Neuronal stem cell (in vitro differentiated cells): ENCODE measurements around the gene FBXW5.

Source experiments
- DNase-seq: peaks from one replicate; pipeline ENCODE4 v3.0.0-alpha.2; 2013; ENCODE audit warnings: low spot score
- H2AFZ ChIP-seq: one replicate; pipeline ENCODE4 v1.6.1; 2013; ENCODE audit warnings: mild to moderate bottlenecking, low read length, inconsistent platforms
- H2AK5ac ChIP-seq: 2 replicates; pipeline ENCODE4 v1.6.1; 2013; ENCODE audit warnings: low read depth, mild to moderate bottlenecking, inconsistent platforms, low read length, moderate library complexity, mixed read lengths
- H2BK120ac ChIP-seq: 2 replicates; pipeline ENCODE4 v1.6.1; 2013; ENCODE audit warnings: low read depth, mild to moderate bottlenecking, inconsistent platforms, low read length, moderate library complexity, mixed read lengths
- H2BK12ac ChIP-seq: one replicate; pipeline ENCODE4 v1.6.1; 2013; ENCODE audit warnings: low read length, inconsistent platforms
- H2BK15ac ChIP-seq: 2 replicates; pipeline ENCODE4 v1.6.1; 2013; ENCODE audit warnings: mild to moderate bottlenecking, low read length, inconsistent platforms, mixed read lengths
- H2BK5ac ChIP-seq: one replicate; pipeline ENCODE4 v1.6.1; 2013; ENCODE audit warnings: inconsistent platforms, mild to moderate bottlenecking, low read length, moderate library complexity
- H3K14ac ChIP-seq: one replicate; pipeline ENCODE4 v1.6.1; 2013; ENCODE audit warnings: low read length, inconsistent platforms
- H3K18ac ChIP-seq: 2 replicates; pipeline ENCODE4 v1.6.1; 2013; ENCODE audit warnings: low read length, inconsistent platforms
- H3K23ac ChIP-seq: 2 replicates; pipeline ENCODE4 v1.6.1; 2013; ENCODE audit warnings: low read depth, mild to moderate bottlenecking, mixed read lengths, low read length, inconsistent platforms; ENCODE audit not compliant: poor library complexity
- H3K27ac ChIP-seq: replicated peaks from 3 replicates; pipeline ENCODE4 v1.5.1; 2013; ENCODE audit warnings: low read length, inconsistent platforms
- H3K27me3 ChIP-seq, 3 experiments: 2 replicates each; pipeline ENCODE4 v1.6.1; 2013; ENCODE audit warnings: low read length in 3 of 3, mild to moderate bottlenecking in 2 of 3, inconsistent platforms in 1 of 3, low read depth in 1 of 3, mixed read lengths in 1 of 3, moderate library complexity in 1 of 3; ENCODE audit not compliant: control insufficient read depth in 3 of 3, insufficient read depth in 3 of 3
- H3K36me3 ChIP-seq, 2 donors: replicated peaks in 1 of 2; 2 replicates each; pipeline ENCODE4 v1.6.1; 2013; ENCODE audit warnings: low read length in 2 of 2; ENCODE audit not compliant: control insufficient read depth in 2 of 2, insufficient read depth in 2 of 2
- H3K4ac ChIP-seq: 2 replicates; pipeline ENCODE4 v1.6.1; 2013; ENCODE audit warnings: inconsistent platforms, mild to moderate bottlenecking, low read length, moderate library complexity
- H3K4me1 ChIP-seq, 2 donors: 1 replicate in 1 of 2; 2 replicates in 1 of 2; pipeline ENCODE4 v1.6.1; 2013; ENCODE audit warnings: low read length in 2 of 2, low read depth in 1 of 2; ENCODE audit not compliant: control insufficient read depth in 2 of 2, insufficient read depth in 1 of 2
- H3K4me2 ChIP-seq: one replicate; pipeline ENCODE4 v1.6.1; 2013; ENCODE audit warnings: mild to moderate bottlenecking, low read length, inconsistent platforms; ENCODE audit not compliant: insufficient read depth, poor library complexity, severe bottlenecking
- H3K4me3 ChIP-seq, 2 donors: 2 replicates each; pipeline ENCODE4 v1.5.1; 2013; ENCODE audit warnings: low read length in 2 of 2, mild to moderate bottlenecking in 2 of 2, inconsistent platforms in 1 of 2, moderate library complexity in 1 of 2
- H3K79me1 ChIP-seq: one replicate; pipeline ENCODE4 v1.6.1; 2013; ENCODE audit warnings: low read depth, mild to moderate bottlenecking, inconsistent platforms, low read length, moderate library complexity
- H3K9ac ChIP-seq: one replicate; pipeline ENCODE4 v1.6.1; 2013; ENCODE audit warnings: mild to moderate bottlenecking, low read depth, low read length, inconsistent platforms; ENCODE audit not compliant: poor library complexity
- H3K9me3 ChIP-seq, 2 donors: replicated peaks in 1 of 2; 2 replicates each; pipeline versions ENCODE3 to v1.6.1; 2013; ENCODE audit warnings: low read length in 2 of 2, mild to moderate bottlenecking in 2 of 2, inconsistent platforms in 1 of 2, low read depth in 1 of 2, mixed read lengths in 1 of 2, moderate library complexity in 1 of 2; ENCODE audit not compliant: control insufficient read depth in 2 of 2, insufficient read depth in 1 of 2
- H4K8ac ChIP-seq: one replicate; pipeline ENCODE4 v1.6.1; 2013; ENCODE audit warnings: low read depth, mild to moderate bottlenecking, inconsistent platforms, low read length, moderate library complexity
- H4K91ac ChIP-seq: one replicate; pipeline ENCODE4 v1.6.1; 2013; ENCODE audit warnings: low read length, low read depth, mild to moderate bottlenecking, inconsistent platforms; ENCODE audit not compliant: poor library complexity
- WGBS, 2 donors: extraction: QIAGEN DNeasy Blood & Tissue Kit; methylation state at CpG; one replicate each; pipeline ENCODE4 v1.1.7; 2013; ENCODE audit warnings: missing lambda C conversion rate in 2 of 2, mixed read lengths in 1 of 2; ENCODE audit not compliant: insufficient read length in 2 of 2, insufficient replicate concordance in 1 of 2; ENCODE audit errors: extremely low coverage in 2 of 2; 5-methylcytosine and 5-hydroxymethylcytosine counted together

FBXW5 gene

DNA sequence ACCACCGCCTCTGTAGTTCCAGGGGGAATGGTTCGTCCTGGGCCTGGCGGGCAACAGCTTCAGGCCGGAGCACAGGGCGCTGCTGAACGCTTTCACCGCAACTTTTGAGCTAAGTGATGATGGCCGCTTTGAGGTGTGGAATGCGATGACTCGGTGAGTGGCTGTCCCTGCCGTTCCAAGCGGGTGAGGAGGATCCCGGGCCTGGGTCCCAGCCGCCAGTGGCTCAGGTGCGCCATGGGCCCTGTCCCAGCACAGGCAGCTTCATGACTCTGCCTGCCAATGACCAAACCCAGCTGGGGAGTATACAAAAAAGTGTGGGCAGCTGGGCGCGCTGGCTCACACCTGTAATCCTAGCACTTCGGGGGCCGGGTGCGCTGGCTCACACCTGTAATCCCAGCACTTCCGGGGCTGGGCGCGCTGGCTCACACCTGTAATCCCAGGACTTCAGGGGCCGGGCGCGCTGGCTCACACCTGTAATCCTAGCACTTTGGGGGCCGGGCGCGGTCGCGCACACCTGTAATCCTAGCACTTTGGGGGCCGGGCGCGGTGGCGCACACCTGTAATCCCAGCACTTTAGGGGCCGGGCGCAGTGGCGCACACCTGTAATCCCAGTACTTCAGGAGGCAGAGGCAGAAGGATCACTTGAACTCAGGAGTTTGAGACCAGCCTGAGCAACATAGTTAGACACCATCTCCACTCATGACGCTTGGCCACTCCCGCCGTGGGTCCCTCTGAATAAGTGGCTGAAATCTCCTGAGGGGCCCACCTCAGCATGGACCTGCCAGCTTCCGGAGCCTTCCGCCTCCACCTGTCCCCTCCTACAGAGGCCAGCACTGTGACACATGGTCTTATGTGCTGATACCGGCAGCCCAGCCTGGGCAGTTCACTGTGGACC lies 8.6 kb upstream of the FBXW5 start:
- H2AK5ac ChIP-seq: peak overlapping the region; percentile 90
- no peak overlapping the region for H3K14ac ChIP-seq
- H4K91ac ChIP-seq: no peak overlapping the region
- peak overlapping the region; percentile 43 for H3K23ac ChIP-seq
- no peaks in the 10 kb centered on the region for H3K79me1 ChIP-seq
- H2BK120ac ChIP-seq: no peak overlapping the region
- H3K36me3 ChIP-seq: no peaks in the 10 kb centered on the region
- H3K4me3 ChIP-seq: no peak overlapping the region
- peak overlapping the region; percentile 87 for H2BK5ac ChIP-seq
- no peak overlapping the region for H2AFZ ChIP-seq
- no peak overlapping the region for H4K8ac ChIP-seq
- WGBS, 2 donors: no CpG with 5 or more reads among the region's 44 CpGs
- peak overlapping the region; percentile 73 for H2BK12ac ChIP-seq
- H3K4ac ChIP-seq: no peak overlapping the region
- H3K4me2 ChIP-seq: no peak overlapping the region
- peaks cover 0 to 13% (median 0%) of the 10 kb centered on the region in 3 experiments for H3K27me3 ChIP-seq
- H3K18ac ChIP-seq: no peak overlapping the region
- no peak overlapping the region for H3K9ac ChIP-seq
- no peaks in the 10 kb centered on the region for H3K9me3 ChIP-seq
- peaks cover 11 to 16% of the 10 kb centered on the region in 2 donors for H3K4me1 ChIP-seq
- H2BK15ac ChIP-seq: peak overlapping the region; percentile 75
- no peak overlapping the region for H3K27ac ChIP-seq
- no peak for DNase-seq

DNA sequence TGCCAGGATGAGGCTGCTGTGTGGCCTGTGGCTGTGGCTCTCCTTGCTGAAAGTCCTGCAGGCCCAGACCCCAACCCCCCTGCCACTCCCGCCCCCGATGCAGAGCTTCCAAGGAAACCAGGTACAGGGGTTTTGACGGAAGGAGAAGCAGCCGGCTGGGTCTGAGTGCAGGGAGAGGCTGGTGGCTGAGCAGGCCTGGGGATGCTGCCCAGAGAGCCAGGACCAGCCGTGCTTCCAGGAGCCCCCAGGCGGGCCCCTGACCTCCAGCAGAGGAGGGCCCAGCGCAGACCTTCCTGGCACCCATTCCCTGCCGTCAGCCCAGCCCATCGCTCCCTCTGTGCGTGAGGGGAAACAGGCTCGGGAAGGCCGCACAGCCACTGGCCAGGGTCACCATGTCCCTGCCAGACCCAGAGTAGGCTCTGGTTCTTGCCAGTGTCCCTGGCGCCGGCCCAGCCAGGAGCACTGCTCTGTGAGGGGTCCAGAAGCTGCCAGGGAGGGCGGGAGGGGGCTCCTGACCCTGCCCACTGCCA lies 7.8 kb upstream of the FBXW5 start:
- H3K9me3 ChIP-seq: no peaks in the 10 kb centered on the region
- no CpG with 5 or more reads among the region's 15 CpGs for WGBS, 2 donors
- no peak overlapping the region for H3K9ac ChIP-seq
- peak overlapping the region; percentile 94 for H2BK120ac ChIP-seq
- H2BK15ac ChIP-seq: peak overlapping the region; percentile 81
- no peak overlapping the region for H4K91ac ChIP-seq
- no peaks in the 10 kb centered on the region for H3K79me1 ChIP-seq
- peak overlapping the region; percentile 53 for H2AFZ ChIP-seq
- H3K14ac ChIP-seq: no peak overlapping the region
- H3K23ac ChIP-seq: no peak overlapping the region
- H3K4me1 ChIP-seq: peaks cover 11 to 16% of the 10 kb centered on the region in 2 donors
- peak overlapping the region; percentile 82 for H2AK5ac ChIP-seq
- H4K8ac ChIP-seq: no peak overlapping the region
- H3K36me3 ChIP-seq: no peaks in the 10 kb centered on the region
- peak overlapping the region; percentile 87 for H3K18ac ChIP-seq
- DNase-seq: no peak
- H3K4me2 ChIP-seq: no peak overlapping the region
- H3K27ac ChIP-seq: no peak overlapping the region
- H2BK5ac ChIP-seq: peak overlapping the region; percentile 87
- no peak overlapping the region for H3K4me3 ChIP-seq
- peak overlapping the region; percentile 84 for H2BK12ac ChIP-seq
- peaks cover 0 to 13% (median 0%) of the 10 kb centered on the region in 3 experiments for H3K27me3 ChIP-seq
- H3K4ac ChIP-seq: no peak overlapping the region

DNA sequence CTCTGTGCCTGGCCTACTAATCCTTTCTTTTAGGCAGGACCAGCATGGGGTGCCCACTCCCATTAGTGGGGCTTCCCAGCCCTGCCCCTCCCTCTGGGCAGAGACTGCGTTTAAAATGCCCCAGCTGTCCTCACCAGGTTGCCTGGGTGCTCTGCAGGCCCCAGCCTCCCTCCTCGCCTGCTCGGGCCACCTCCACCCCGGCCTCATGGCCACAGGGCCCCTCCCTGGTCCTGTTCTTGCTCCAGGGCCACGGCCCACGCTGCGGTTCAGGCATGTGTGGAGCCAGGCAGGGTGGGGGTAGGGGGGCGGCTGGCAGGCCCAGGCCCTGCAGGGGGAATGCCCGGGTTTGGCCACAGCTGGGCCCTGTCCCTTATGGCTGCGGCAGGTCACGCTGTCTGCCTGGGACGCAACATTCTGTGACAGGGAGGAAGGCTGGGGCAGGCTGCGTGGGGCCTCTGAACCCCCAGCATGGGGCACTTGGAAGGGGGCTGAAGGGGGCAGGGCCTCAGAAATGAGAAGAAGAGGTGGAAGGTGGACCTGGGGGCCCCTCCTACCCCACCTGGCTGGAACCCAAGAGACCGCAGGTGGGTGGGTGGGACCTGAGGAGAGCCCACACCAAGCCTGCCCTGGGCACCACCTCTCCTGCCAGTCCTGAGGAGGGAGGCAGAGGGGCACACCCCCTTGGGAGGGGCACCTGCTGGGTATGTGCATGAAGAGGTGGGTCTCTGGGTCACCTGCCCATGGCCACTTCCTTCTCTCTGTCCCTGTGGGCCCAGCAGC lies 7.2 kb upstream of the FBXW5 start, which contains the start of gene LCN12:
TSS of gene LCN12 (plus strand) at position 733 of the 780 bp plus-strand sequence. CDS start 55 bp downstream, outside the sequence.
- Histone ChIP-seq H3K4me3 (no peak within 1 kb of the TSS), H3K4ac (peak within 1 kb of the TSS; percentile 76), H3K14ac (no peak within 1 kb of the TSS), H3K79me1 (no peaks in the 10 kb centered on the region), H3K18ac (peak within 1 kb of the TSS; percentile 87), H3K36me3 (no peaks in the 10 kb centered on the region), H3K23ac (peak within 1 kb of the TSS; percentile 43), H3K4me1 (peaks cover 11 to 16% of the 10 kb centered on the region in 2 donors), H2BK15ac (peak within 1 kb of the TSS; percentile 81), H2BK120ac (peak within 1 kb of the TSS; percentile 94), H2AK5ac (peak within 1 kb of the TSS; percentile 82), H3K9ac (no peak within 1 kb of the TSS), H2AFZ (peak within 1 kb of the TSS; percentile 53), H3K4me2 (no peak within 1 kb of the TSS), H3K9me3 (no peaks in the 10 kb centered on the region), H4K91ac (no peak within 1 kb of the TSS), H3K27ac (no peak within 1 kb of the TSS), H4K8ac (no peak within 1 kb of the TSS), H2BK5ac (peak within 1 kb of the TSS; percentile 87), H3K27me3 (peaks cover 0 to 13% (median 0%) of the 10 kb centered on the region in 3 experiments), H2BK12ac (peak within 1 kb of the TSS; percentile 84)
- no peak for DNase-seq
- no CpG with 5 or more reads among the region's 14 CpGs for WGBS, 2 donors
